Subcutaneous abdominal adipose tissue (tissue), 5 donors: ENCODE measurements around the gene ATG7.
"Not testable (repeated sequence)": the region's sequence is repeated elsewhere in the genome, so short reads cannot be mapped to it uniquely, and the experiment has no call there.

Experiments
- H3K27ac ChIP-seq: one replicate; pipeline ENCODE4 v1.7.0; 2013; ENCODE audit warnings: low read depth, mild to moderate bottlenecking, inconsistent platforms, low read length, moderate library complexity
- H3K27me3 ChIP-seq, 5 donors: one replicate each; pipeline ENCODE4 v1.7.0; 2013; ENCODE audit warnings: low read length in 5 of 5, inconsistent platforms in 1 of 5; ENCODE audit not compliant: control insufficient read depth in 5 of 5, insufficient read depth in 4 of 5
- H3K36me3 ChIP-seq, 5 donors: one replicate each; pipeline ENCODE4 v1.7.0; 2013; ENCODE audit warnings: low read length in 5 of 5; ENCODE audit not compliant: control insufficient read depth in 5 of 5, insufficient read depth in 5 of 5
- H3K4me1 ChIP-seq, 5 donors: one replicate each; pipeline ENCODE4 v1.7.0; 2013; ENCODE audit warnings: low read length in 5 of 5, mild to moderate bottlenecking in 3 of 5, moderate library complexity in 1 of 5; ENCODE audit not compliant: control insufficient read depth in 5 of 5, insufficient read depth in 5 of 5
- H3K4me3 ChIP-seq, 5 donors: one replicate each; pipeline ENCODE4 v1.7.0; 2013; ENCODE audit warnings: low read length in 5 of 5, low read depth in 1 of 5
- H3K9ac ChIP-seq, 5 donors: one replicate each; pipeline ENCODE4 v1.7.0; 2013; ENCODE audit warnings: low read length in 5 of 5, mild to moderate bottlenecking in 4 of 5, moderate library complexity in 3 of 5
- H3K9me3 ChIP-seq, 5 donors: one replicate each; pipeline ENCODE4 v1.7.0; 2013; ENCODE audit warnings: low read length in 5 of 5; ENCODE audit not compliant: control insufficient read depth in 5 of 5
- donor health status: healthy.
- donor health status: healthy.
- donor health status: healthy.
- donor health status: healthy.
- donor health status: healthy.

ATG7 gene

GRCh38 chr3:11591391-11592282, 319.4 kb downstream of the ATG7 start:
- Histone ChIP-seq H3K4me3 (peak overlapping the region in 2 of 5 donors; percentile 23 to 34), H3K4me1 (peaks cover 17 to 63% (median 62%) of the 10 kb centered on the region in 5 donors), H3K36me3 (peaks cover 0 to 4% (median 0%) of the 10 kb centered on the region in 5 donors), H3K9ac (peak overlapping the region in 3 of 5 donors; percentile 8 to 47 (median 45)), H3K27ac (peak overlapping the region; percentile 79), H3K27me3 (no peaks in the 10 kb centered on the region), H3K9me3 (no peaks in the 10 kb centered on the region)

GRCh38 chr3:11592445-11593298, 320.5 kb downstream of the ATG7 start:
- Histone ChIP-seq H3K4me1 (peaks cover 17 to 60% (median 56%) of the 10 kb centered on the region in 5 donors), H3K4me3 (peak overlapping the region in 2 of 5 donors; percentile 2 to 24), H3K27ac (peak overlapping the region; percentile 79), H3K36me3 (peaks cover 0 to 4% (median 0%) of the 10 kb centered on the region in 5 donors), H3K27me3 (no peaks in the 10 kb centered on the region), H3K9me3 (no peaks in the 10 kb centered on the region), H3K9ac (peak overlapping the region in 2 of 5 donors; percentile 8 to 11)

- Histone ChIP-seq H3K9ac (no peak overlapping the region), H3K4me1 (peaks cover 17 to 55% (median 52%) of the 10 kb centered on the region in 5 donors), H3K9me3 (no peaks in the 10 kb centered on the region), H3K4me3 (no peak overlapping the region), H3K27ac (no peak overlapping the region), H3K27me3 (no peaks in the 10 kb centered on the region), H3K36me3 (peaks cover 0 to under 1% (median 0%) of the 10 kb centered on the region in 5 donors)
Measured at GRCh38 chr3:11593318-11594034, 321.3 kb downstream of the ATG7 start.

GRCh38 chr3:11595024-11595423, 322.8 kb downstream of the ATG7 start:
- H3K27me3 ChIP-seq, H3K9ac ChIP-seq, H3K36me3 ChIP-seq, H3K4me3 ChIP-seq, H3K27ac ChIP-seq, H3K9me3 ChIP-seq: not testable (repeated sequence)
- peaks cover 18 to 43% (median 41%) of the 10 kb centered on the region in 5 donors for H3K4me1 ChIP-seq

- Histone ChIP-seq H3K9ac (no peak overlapping the region), H3K4me1 (peaks cover 23 to 43% (median 41%) of the 10 kb centered on the region in 5 donors), H3K27ac (no peak overlapping the region), H3K4me3 (no peak overlapping the region), H3K27me3 (no peaks in the 10 kb centered on the region), H3K9me3 (no peaks in the 10 kb centered on the region), H3K36me3 (peaks cover 0 to 11% (median 0%) of the 10 kb centered on the region in 5 donors)
Measured at GRCh38 chr3:11596387-11596786, 324.2 kb downstream of the ATG7 start.

- Histone ChIP-seq H3K27me3 (no peaks in the 10 kb centered on the region), H3K36me3 (peaks cover 0 to 11% (median 0%) of the 10 kb centered on the region in 5 donors), H3K27ac (peak overlapping the region; percentile 97), H3K9me3 (no peaks in the 10 kb centered on the region), H3K4me3 (no peak overlapping the region), H3K4me1 (peaks cover 17 to 46% (median 35%) of the 10 kb centered on the region in 5 donors), H3K9ac (peak overlapping the region in 2 of 5 donors; percentile 57 to 73)
Measured at GRCh38 chr3:11600501-11601282, 328.5 kb downstream of the ATG7 start.

GRCh38 chr3:11601446-11602238, 329.4 kb downstream of the ATG7 start:
- no peaks in the 10 kb centered on the region for H3K9me3 ChIP-seq
- peak overlapping the region; percentile 97 for H3K27ac ChIP-seq
- H3K36me3 ChIP-seq = peaks cover 0 to 13% (median 0%) of the 10 kb centered on the region in 5 donors
- H3K27me3 ChIP-seq = no peaks in the 10 kb centered on the region
- peaks cover 17 to 46% (median 35%) of the 10 kb centered on the region in 5 donors for H3K4me1 ChIP-seq
- H3K9ac ChIP-seq = peak overlapping the region in 2 of 5 donors; percentile 57 to 62
- peak overlapping the region in 1 of 5 donors; percentile 5 for H3K4me3 ChIP-seq

GRCh38 chr3:11602239-11602840, 330.1 kb downstream of the ATG7 start:
- no peaks in the 10 kb centered on the region for H3K27me3 ChIP-seq
- peaks cover 0 to 13% (median 0%) of the 10 kb centered on the region in 5 donors for H3K36me3 ChIP-seq
- peak overlapping the region in 2 of 5 donors; percentile 33 to 74 for H3K9ac ChIP-seq
- H3K9me3 ChIP-seq = no peaks in the 10 kb centered on the region
- H3K4me1 ChIP-seq = peaks cover 17 to 46% (median 35%) of the 10 kb centered on the region in 5 donors
- no peak overlapping the region for H3K4me3 ChIP-seq
- H3K27ac ChIP-seq = peak overlapping the region; percentile 97
